Vagina (tissue), 2 donors: ENCODE measurements around the gene THOC7. TPM values are rescaled to one million over a fixed set of nuclear protein-coding genes. Genes with fewer than 3 reads are reported as not detected.

Experiments
- DNase-seq, 2 donors: peaks; one replicate each; pipeline ENCODE4 v3.0.0-alpha.2; 2017; ENCODE audit errors: extremely low spot score in 2 of 2
- H3K27ac ChIP-seq: fragments of 200-600 bp; sonication (generic); one replicate; pipeline ENCODE4 v1.5.1; 2019
- H3K27me3 ChIP-seq: fragments of 200-600 bp; sonication (generic); one replicate; pipeline ENCODE4 v1.5.1; 2019
- H3K36me3 ChIP-seq, 2 donors: fragments of 200-600 bp; sonication (generic); one replicate each; pipeline ENCODE4 v1.5.1; 2017 to 2019
- H3K4me1 ChIP-seq: fragments of 200-600 bp; sonication (generic); one replicate; pipeline ENCODE4 v1.5.1; 2019
- H3K4me3 ChIP-seq, 2 donors: fragments of 200-600 bp; sonication (generic); 1 replicate in 1 of 2; 2 replicates in 1 of 2; pipeline ENCODE4 v1.5.1; 2016 to 2019
- H3K9me3 ChIP-seq: fragments of 200-600 bp; sonication (generic); one replicate; pipeline ENCODE4 v1.5.1; 2019
- CTCF ChIP-seq, 3 experiments: fragments of 450-650 bp in 2 of 3; fragments of 200-600 bp in 1 of 3; sonication (generic) in 1 of 3; IDR thresholded peaks; one replicate each; pipeline ENCODE4 v1.5.1; 2017 to 2019; ENCODE audit warnings: antibody characterized with exemption in 3 of 3, mild to moderate bottlenecking in 2 of 3, moderate library complexity in 2 of 3
- POLR2A ChIP-seq, 2 donors: fragments of 450-650 bp; IDR thresholded peaks; one replicate each; pipeline ENCODE4 v1.6.1; 2017; ENCODE audit warnings: antibody characterized with exemption in 2 of 2, mild to moderate bottlenecking in 2 of 2, moderate library complexity in 2 of 2
- POLR2AphosphoS5 ChIP-seq, 2 donors: sonication (generic); formaldehyde crosslinking; IDR thresholded peaks; one replicate each; pipeline ENCODE4 v1.9.0; 2017; ENCODE audit warnings: antibody characterized with exemption in 2 of 2, mild to moderate bottlenecking in 2 of 2, low read depth in 1 of 2; ENCODE audit not compliant: insufficient read depth in 1 of 2
- intact Hi-C: fragments of 100-400 bp; cut with DNase I; formaldehyde crosslinking; loops from one replicate; pipeline ENCODE4 v1.15.1; 2023
- total RNA-seq: library from RNA; depleted of rRNA; stranded (reverse); fragments of >200 nt; gene quantifications from one replicate; pipeline ENCODE4 v1.2.3, GENCODE V29; 2016

THOC7 gene
- total RNA-seq, 1 donor from 2014 or later, result 54.8 TPM

GRCh38 chr3:63892773-63893352 lies 29.3 kb upstream of the THOC7 start:
- TF ChIP-seq CTCF (IDR thresholded peaks at IDR 0.05) (no peak), POLR2AphosphoS5 (IDR thresholded peaks at IDR 0.05; ENCODE audit: insufficient read depth in 1 of 2, low read depth in 1 of 2) (no peak), POLR2A (IDR thresholded peaks at IDR 0.05) (no peak)
- Histone ChIP-seq H3K27ac (no peak overlapping the region), H3K36me3 (no peaks in the 10 kb centered on the region), H3K4me3 (no peak overlapping the region), H3K4me1 (peaks cover 14% of the 10 kb centered on the region), H3K27me3 (no peaks in the 10 kb centered on the region), H3K9me3 (no peaks in the 10 kb centered on the region)
- no peak for DNase-seq
- intact Hi-C loops, result no loop called here

GRCh38 chr3:63891518-63891917 lies 27.9 kb upstream of the THOC7 start:
- TF ChIP-seq POLR2AphosphoS5 (IDR thresholded peaks at IDR 0.05; ENCODE audit: insufficient read depth in 1 of 2, low read depth in 1 of 2) (no peak), POLR2A (IDR thresholded peaks at IDR 0.05) (no peak), CTCF (IDR thresholded peaks at IDR 0.05) (no peak)

GRCh38 chr3:63886858-63887257 lies 23.3 kb upstream of the THOC7 start:
- no peak for DNase-seq
- no peak overlapping the region for H3K27ac ChIP-seq
- no peaks in the 10 kb centered on the region for H3K9me3 ChIP-seq
- H3K4me1 ChIP-seq, result peaks cover 7% of the 10 kb centered on the region
- intact Hi-C loops, result no loop called here
- TF ChIP-seq POLR2AphosphoS5 (IDR thresholded peaks at IDR 0.05; ENCODE audit: insufficient read depth in 1 of 2, low read depth in 1 of 2), result no peak
- TF ChIP-seq POLR2A (IDR thresholded peaks at IDR 0.05), result no peak
- TF ChIP-seq CTCF (IDR thresholded peaks at IDR 0.05), result no peak
- H3K27me3 ChIP-seq, result no peaks in the 10 kb centered on the region
- H3K36me3 ChIP-seq, result no peaks in the 10 kb centered on the region
- no peak overlapping the region for H3K4me3 ChIP-seq

More at GRCh38 chr3:63891518-63891917, 27.9 kb upstream of the THOC7 start:
- Histone ChIP-seq H3K27me3 (no peaks in the 10 kb centered on the region), H3K4me3 (no peak overlapping the region), H3K27ac (no peak overlapping the region), H3K9me3 (no peaks in the 10 kb centered on the region), H3K36me3 (no peaks in the 10 kb centered on the region), H3K4me1 (peaks cover 14% of the 10 kb centered on the region)
- DNase-seq, result no peak
- intact Hi-C loops, result no loop called here

- Histone ChIP-seq H3K9me3 (no peaks in the 10 kb centered on the region), H3K27ac (no peak overlapping the region), H3K27me3 (no peaks in the 10 kb centered on the region), H3K4me3 (no peak overlapping the region), H3K36me3 (no peaks in the 10 kb centered on the region), H3K4me1 (peaks cover 29% of the 10 kb centered on the region)
- no peak for DNase-seq
- intact Hi-C loops, result no loop called here
- TF ChIP-seq POLR2AphosphoS5 (IDR thresholded peaks at IDR 0.05; ENCODE audit: insufficient read depth in 1 of 2, low read depth in 1 of 2) (no peak), CTCF (IDR thresholded peaks at IDR 0.05) (no peak), POLR2A (IDR thresholded peaks at IDR 0.05) (no peak)
Observed at GRCh38 chr3:63880653-63881052, 17.0 kb upstream of the THOC7 start.

GRCh38 chr3:63878394-63879060 lies 14.9 kb upstream of the THOC7 start:
- Histone ChIP-seq H3K27ac (no peak overlapping the region), H3K36me3 (no peaks in the 10 kb centered on the region), H3K4me1 (peaks cover 40% of the 10 kb centered on the region), H3K9me3 (no peaks in the 10 kb centered on the region), H3K4me3 (no peak overlapping the region), H3K27me3 (no peaks in the 10 kb centered on the region)
- DNase-seq, result no peak
- intact Hi-C loops, result no loop called here
- TF ChIP-seq CTCF (IDR thresholded peaks at IDR 0.05) (no peak), POLR2AphosphoS5 (IDR thresholded peaks at IDR 0.05; ENCODE audit: insufficient read depth in 1 of 2, low read depth in 1 of 2) (no peak), POLR2A (IDR thresholded peaks at IDR 0.05) (no peak)
